Renal cortex interstitium (tissue), 11 donors: ENCODE results near the gene LTB4R. TPM values are rescaled to one million over a fixed set of nuclear protein-coding genes. Genes with fewer than 3 reads are reported as not detected.
"Not testable (repeated sequence)": the region's sequence is repeated elsewhere in the genome, so short reads cannot be mapped to it uniquely, and the experiment has no call there.

Experiments
- DNase-seq, 11 donors: peaks; one replicate each; pipeline ENCODE4 v3.0.0-alpha.2; 2013; ENCODE audit warnings: low read depth in 9 of 11, low spot score in 4 of 11; ENCODE audit errors: extremely low read depth in 1 of 11
- polyA plus RNA-seq, 3 donors: library from polyadenylated mRNA; unstranded; fragments of 120-200 nt; gene quantifications; one replicate each; pipeline ENCODE4 v1.2.1, GENCODE V29; 2013; ENCODE audit not compliant: insufficient read length in 3 of 3

Gene LTB4R
- polyA plus RNA-seq, 3 donors, result 4.1 to 6.8 (median 5.6) TPM

DNA sequence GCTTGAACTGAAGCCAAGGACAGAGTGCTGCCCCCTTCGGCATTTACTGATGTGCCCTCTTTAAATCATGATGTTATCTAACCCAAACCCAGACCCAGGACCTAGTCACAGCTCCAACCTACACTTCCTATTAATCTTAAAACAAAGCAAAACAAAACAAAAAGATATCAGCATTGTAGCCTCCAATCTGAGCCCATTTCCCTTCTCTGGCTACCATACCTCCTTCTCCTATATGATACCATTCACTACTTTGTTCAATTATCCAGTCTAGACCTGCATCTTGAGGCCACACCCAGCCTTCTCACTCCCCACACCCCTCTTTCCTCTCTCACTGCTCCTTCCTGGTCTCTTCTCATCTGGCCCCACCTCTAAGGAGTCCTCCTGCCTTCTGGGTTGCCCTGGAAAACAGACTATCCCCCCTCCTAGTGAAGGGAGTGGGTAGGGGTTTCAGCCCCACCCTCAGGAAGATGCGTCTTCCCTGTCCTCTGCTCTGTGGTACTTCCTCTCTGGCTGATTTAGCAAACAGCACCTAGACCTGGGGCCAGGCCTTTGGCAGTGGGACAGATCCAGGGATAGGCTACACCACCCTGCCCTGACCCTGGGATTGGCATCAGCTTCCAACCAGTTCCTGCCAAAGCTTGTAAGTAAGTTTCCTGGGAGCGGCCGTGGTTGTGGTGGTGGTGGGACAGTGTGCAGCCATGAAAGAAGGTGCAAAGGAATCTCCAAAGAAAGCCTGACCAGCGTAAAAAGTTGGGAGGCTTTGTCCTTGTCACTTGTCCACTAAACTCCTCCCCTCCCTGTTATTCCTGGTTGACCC lies 3.3 kb downstream of the LTB4R start:
- no peak for DNase-seq

GRCh38 chr14:24315243-24315806 lies 4.0 kb downstream of the LTB4R start:
- no peak for DNase-seq

- DNase-seq, result no peak
Measured at GRCh38 chr14:24315807-24316596, 4.7 kb downstream of the LTB4R start.

- no peak for DNase-seq
Measured at GRCh38 chr14:24316597-24316950, 5.3 kb downstream of the LTB4R start.

- no peak for DNase-seq
Measured at GRCh38 chr14:24317141-24317928, 6.0 kb downstream of the LTB4R start.

DNA sequence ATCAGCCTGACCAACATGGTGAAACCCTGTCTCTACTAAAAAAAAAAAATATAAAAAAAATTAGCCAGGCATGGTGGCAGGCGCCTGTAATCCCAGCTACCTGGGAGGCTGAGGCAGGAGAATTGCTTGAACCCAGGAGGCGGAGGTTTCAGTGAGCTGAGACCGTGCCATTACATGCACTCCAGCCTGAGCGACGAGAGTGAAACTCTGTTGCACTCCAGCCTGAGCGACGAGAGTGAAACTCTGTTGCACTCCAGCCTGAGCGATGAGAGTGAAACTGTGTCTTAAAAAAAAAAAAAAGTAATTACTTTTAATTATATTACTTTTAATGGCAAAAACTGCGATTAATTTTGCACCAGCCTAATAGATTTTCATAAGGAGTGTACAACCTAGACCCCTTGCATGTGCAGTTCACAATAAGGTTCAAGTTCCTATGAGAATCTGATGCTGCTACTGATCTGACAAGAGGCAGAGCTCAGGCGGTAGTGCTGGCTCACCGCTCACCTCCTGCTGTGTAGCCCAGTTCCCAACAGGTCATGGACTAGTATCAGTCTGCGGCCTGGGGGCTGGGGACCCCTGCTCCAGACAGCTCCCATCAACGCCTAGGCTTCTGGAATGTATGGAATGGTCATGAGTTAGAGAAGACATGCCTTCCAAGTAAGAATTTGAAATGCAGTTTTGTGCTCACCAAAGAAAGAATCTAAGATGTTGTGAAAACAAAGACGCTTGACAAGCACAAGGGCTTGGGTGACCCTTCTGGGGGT lies 10.1 kb downstream of the LTB4R start:
- DNase-seq, result no peak

- no peak for DNase-seq
Measured at GRCh38 chr14:24322672-24323071, 11.4 kb downstream of the LTB4R start.

DNA sequence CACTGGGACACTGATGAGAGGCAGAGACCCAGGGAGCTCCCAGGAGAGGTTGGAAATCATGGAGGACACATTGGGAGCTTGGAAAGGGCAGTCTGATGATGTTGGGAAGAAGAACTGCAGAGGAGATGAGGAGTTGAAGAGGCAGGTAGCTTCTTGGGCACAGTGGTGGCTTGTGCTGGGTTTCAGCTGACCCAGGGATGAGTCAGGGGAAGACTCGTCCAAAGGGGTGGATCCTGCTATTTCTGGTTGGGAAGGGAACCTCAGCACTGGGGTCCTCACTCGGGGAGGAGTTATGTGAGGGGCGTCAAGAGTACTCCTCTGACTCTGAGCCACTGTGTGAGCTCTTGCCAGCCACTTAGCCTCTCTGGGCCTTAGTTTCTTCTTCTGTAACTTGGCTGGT lies 12.0 kb downstream of the LTB4R start:
- DNase-seq, result no peak

DNA sequence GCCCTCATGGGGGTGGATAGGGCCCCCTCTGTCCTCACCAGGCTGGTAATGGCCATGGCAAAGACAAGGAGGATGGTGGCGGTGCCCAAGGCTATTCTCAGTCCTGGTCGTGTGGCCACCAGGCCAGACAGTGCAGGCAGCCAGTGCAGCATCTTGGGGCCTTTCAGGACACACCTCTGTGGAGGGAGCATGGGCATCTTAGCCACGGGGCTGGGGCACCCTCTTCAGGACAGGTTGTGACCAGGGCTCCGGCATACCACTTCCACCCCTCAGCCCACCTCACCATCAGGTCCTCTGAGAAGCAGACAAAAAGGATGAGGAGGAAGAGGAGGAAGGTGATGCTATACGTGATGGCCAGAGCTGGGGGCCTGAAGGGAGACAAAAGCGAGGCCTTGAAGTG lies 12.7 kb downstream of the LTB4R start:
- no peak for DNase-seq

DNA sequence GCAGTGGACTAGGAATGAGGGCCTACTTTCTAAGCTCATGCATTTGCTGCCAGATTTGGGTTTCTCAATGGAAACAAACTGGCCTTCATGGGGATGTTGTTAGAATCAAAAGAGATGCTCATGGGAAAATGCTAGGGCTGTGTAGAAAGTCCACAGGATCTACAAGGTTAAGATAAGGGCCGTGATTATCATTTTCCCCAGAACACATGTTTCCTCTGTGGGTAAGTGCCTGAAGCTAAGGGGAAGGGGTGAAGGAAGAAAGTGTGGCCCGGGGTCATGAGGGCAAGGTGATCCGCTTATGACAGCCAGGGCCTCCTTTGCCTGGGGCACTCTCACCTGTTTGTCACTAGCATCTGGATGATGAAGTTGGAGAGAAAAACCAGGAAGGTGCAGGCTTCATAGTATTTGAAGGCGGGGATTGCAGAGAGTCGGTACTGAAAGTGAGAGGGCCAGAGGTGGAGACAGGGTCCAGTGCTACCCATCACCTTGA lies 13.8 kb downstream of the LTB4R start:
- no peak for DNase-seq

DNA sequence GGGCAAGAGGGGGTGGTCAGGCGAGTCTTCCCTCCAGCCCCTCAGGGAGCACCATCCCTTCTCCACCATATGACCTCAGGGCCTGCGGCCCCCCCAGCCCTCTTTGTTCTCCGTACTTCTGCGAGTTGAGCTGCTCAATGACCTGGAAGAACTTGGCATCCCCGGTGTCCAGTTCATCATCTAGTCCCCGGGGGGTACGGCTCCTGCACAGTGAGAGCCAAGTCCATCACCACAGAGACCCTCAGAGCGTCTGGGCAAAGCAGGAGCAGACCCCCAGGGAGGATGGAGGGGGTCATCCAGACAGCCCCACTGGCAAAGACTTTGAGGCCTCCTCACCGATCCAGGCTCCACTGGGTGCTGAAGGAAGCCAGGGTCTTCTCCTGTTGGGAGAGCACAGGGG lies 14.7 kb downstream of the LTB4R start:
- DNase-seq, result no peak

DNA sequence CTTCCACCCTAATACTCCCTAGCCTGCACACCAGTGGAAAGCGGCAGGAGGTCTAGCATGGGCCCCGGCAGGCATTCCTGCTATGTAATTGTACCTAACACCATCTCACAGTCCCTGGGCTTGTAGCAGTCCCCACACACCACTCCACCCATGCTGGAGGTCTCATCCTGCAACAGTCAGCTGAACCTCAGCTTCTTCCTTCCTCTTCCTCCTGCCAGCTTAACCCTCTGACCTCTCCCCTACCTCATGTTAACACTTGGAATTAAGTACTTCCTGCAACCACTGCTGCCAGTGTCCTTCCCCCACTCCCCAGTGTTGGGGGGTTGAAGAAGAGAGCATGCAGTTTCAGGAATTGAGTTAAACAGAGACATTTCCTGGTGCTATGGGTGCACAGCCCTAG lies 16.0 kb downstream of the LTB4R start:
- no peak for DNase-seq

GRCh38 chr14:24327914-24328313 lies 16.6 kb downstream of the LTB4R start:
- DNase-seq, result not testable (repeated sequence)

DNA sequence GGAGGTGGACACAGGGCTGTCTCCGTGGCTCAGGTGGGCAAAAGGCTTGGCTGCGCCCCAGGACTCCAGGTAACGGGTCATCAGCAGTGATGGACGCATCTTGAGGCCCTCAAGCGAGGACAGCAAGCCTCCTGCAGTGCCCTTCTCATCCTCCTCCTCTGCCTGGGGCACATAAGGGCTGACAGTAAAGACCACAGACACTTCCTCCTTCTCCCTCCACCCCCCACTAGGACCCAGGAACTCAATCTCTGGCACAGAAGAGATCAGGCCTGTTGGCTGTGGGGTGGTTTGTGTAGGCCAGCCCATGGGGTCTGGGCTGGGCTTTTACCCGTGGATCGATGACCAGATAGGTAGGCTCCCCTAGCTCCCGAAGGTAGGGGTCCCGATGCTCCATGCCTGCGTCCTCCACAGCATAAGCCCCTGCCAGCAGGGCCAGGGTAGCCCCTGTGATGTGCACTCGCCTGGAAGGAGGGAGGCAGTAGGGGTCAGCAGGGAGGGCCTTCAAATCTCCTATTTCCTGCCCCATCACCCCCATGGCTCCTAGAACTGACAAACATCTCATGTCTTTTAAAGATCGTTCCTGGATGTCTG lies 17.9 kb downstream of the LTB4R start:
- no peak for DNase-seq

DNA sequence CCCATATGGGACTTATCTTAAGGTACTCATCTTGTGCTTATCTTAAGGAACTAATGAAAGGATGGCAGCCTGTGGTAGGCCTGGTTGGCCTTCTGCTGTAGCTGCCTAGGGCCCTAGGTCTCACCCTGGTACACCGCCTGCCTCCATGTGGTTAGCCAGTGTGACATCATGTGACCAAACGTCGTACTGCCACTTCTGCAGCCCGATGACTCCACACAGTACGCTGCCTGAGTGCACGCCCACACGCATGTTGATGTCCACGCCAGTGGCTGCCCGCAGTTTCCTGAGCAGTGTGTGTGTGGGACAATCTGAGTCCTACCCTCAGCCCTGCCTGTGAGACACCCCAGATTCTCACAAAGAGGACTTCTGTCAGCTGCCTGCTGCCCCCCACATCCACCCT lies 18.4 kb downstream of the LTB4R start:
- DNase-seq, result no peak

- no peak for DNase-seq
Measured at GRCh38 chr14:24330973-24331674, 19.8 kb downstream of the LTB4R start.

- no peak for DNase-seq
Measured at GRCh38 chr14:24331731-24332267, 20.5 kb downstream of the LTB4R start.
